Activated T-helper 1 cell treated with Interleukin-2 at 50 U/mL for 16 hours (primary cell): Measurements from ENCODE around the gene GALNT10.

Experiments used
- DNase-seq: peaks from one replicate; pipeline ENCODE4 v3.0.0-alpha.2; 2020; ENCODE audit warnings: low read depth

The GALNT10 gene

GRCh38 chr5:154408811-154409210, 218.3 kb downstream of the GALNT10 start:
- no peak for DNase-seq

GRCh38 chr5:154409230-154409840, 218.8 kb downstream of the GALNT10 start:
- no peak for DNase-seq

- no peak for DNase-seq
Measured at GRCh38 chr5:154410008-154410407, 219.5 kb downstream of the GALNT10 start.

- no peak for DNase-seq
Measured at GRCh38 chr5:154410786-154411185, 220.3 kb downstream of the GALNT10 start.

GRCh38 chr5:154411338-154411737, 220.8 kb downstream of the GALNT10 start:
- no peak for DNase-seq

GRCh38 chr5:154412316-154412715, 221.8 kb downstream of the GALNT10 start:
- no peak for DNase-seq

- DNase-seq, result no peak
Measured at GRCh38 chr5:154412925-154413324, 222.4 kb downstream of the GALNT10 start.

- no peak for DNase-seq
Measured at GRCh38 chr5:154415114-154415513, 224.6 kb downstream of the GALNT10 start.

- no peak for DNase-seq
Measured at GRCh38 chr5:154418344-154418820, 227.8 kb downstream of the GALNT10 start.

- no peak for DNase-seq
Measured at GRCh38 chr5:154419236-154419635, 228.7 kb downstream of the GALNT10 start.

GRCh38 chr5:154421868-154422267, 231.3 kb downstream of the GALNT10 start:
- no peak for DNase-seq

GRCh38 chr5:154422298-154422697, 231.8 kb downstream of the GALNT10 start:
- no peak for DNase-seq

GRCh38 chr5:154428208-154428607, 237.7 kb downstream of the GALNT10 start:
- no peak for DNase-seq

- DNase-seq, result no peak
Measured at GRCh38 chr5:154429341-154429740, 238.8 kb downstream of the GALNT10 start.

- no peak for DNase-seq
Measured at GRCh38 chr5:154430466-154430865, 239.9 kb downstream of the GALNT10 start.

GRCh38 chr5:154430961-154431630, 240.6 kb downstream of the GALNT10 start:
- no peak for DNase-seq

- DNase-seq, result no peak
Measured at GRCh38 chr5:154435226-154435625, 244.7 kb downstream of the GALNT10 start.

GRCh38 chr5:154437281-154437965, 246.9 kb downstream of the GALNT10 start:
- no peak for DNase-seq

- no peak for DNase-seq
Measured at GRCh38 chr5:154440540-154440939, 250.0 kb downstream of the GALNT10 start.

GRCh38 chr5:154442801-154443200, 252.3 kb downstream of the GALNT10 start:
- no peak for DNase-seq

GRCh38 chr5:154444556-154445421, 254.3 kb downstream of the GALNT10 start:
- peak; percentile 1 for DNase-seq
